Endothelial cell of umbilical vein (primary cell): ENCODE data around the gene EHD3. TPM values are rescaled to one million over a fixed set of nuclear protein-coding genes. Genes with fewer than 3 reads are reported as not detected.

Experiments
- BruUV-seq: library from RNA; stranded (reverse); fragments of 400-500 nt; replicated peaks from 2 replicates; lab custom pipeline; 2021; lab: Mats Ljungman, UMichigan
- CTCF ChIA-PET: fragments of 300-600, 350-600 bp; sonication (Branson Sonifier 250); formaldehyde crosslinking; loops from one replicate; lab custom pipeline; 2021; ENCODE audit warnings: antibody characterized with exemption, inconsistent platforms; lab: Charles Lee
- POLR2A ChIA-PET: fragments of 300-600, 350-600 bp; sonication (Branson Sonifier 250); formaldehyde crosslinking; loops from one replicate; lab custom pipeline; 2021; ENCODE audit warnings: antibody characterized with exemption, inconsistent platforms; lab: Charles Lee
- DNase-seq: peaks from one replicate; pipeline ENCODE4 v3.0.0-alpha.2; 2011; ENCODE audit warnings: low read depth, low spot score
- FAIRE-seq: peaks from 2 replicates; lab custom pipeline; 2011; peaks lifted over from hg19 to GRCh38; lab: Jason Lieb, UNC
- H2AFZ ChIP-seq: 2 replicates; pipeline ENCODE4 v1.6.0; 2012; ENCODE audit warnings: low read depth, low read length, control low read depth, inconsistent platforms
- H3K27ac ChIP-seq: 2 replicates; pipeline ENCODE4 v1.5.1; 2011; ENCODE audit warnings: low read depth, mild to moderate bottlenecking, control low read depth, low read length, moderate library complexity; ENCODE audit not compliant: insufficient read depth
- H3K27me3 ChIP-seq, 2 experiments: 2 replicates each; pipeline versions ENCODE4 v1.6.0 to v1.6.1; 2011; ENCODE audit warnings: low read length in 2 of 2, mixed read lengths in 1 of 2; ENCODE audit not compliant: control insufficient read depth in 2 of 2, insufficient read depth in 2 of 2
- H3K36me3 ChIP-seq, 2 experiments: 2 replicates in 1 of 2; 3 replicates in 1 of 2; pipeline ENCODE4 v1.5.1; 2011; ENCODE audit warnings: low read length in 2 of 2, mild to moderate bottlenecking in 1 of 2, moderate library complexity in 1 of 2; ENCODE audit not compliant: control insufficient read depth in 2 of 2, insufficient read depth in 2 of 2; ENCODE audit errors: extremely low read depth in 1 of 2
- H3K4me1 ChIP-seq: 3 replicates; pipeline ENCODE4 v1.5.1; 2011; ENCODE audit warnings: mild to moderate bottlenecking, low read length; ENCODE audit not compliant: control insufficient read depth, insufficient read depth; ENCODE audit errors: extremely low read depth
- H3K4me2 ChIP-seq: 2 replicates; pipeline ENCODE4 v1.6.1; 2011; ENCODE audit warnings: low read length, control low read depth, mixed read lengths; ENCODE audit not compliant: insufficient read depth
- H3K4me3 ChIP-seq, 3 experiments: fragments of 200-600 bp in 1 of 3; sonication (generic), shearing (Covaris generic) in 1 of 3; replicated peaks in 1 of 3; 2 replicates each; pipeline ENCODE4 v1.5.1; 2011 to 2016; ENCODE audit warnings: control low read depth in 3 of 3, low read length in 3 of 3, mild to moderate bottlenecking in 2 of 3, inconsistent platforms in 1 of 3, low read depth in 1 of 3, moderate library complexity in 1 of 3; ENCODE audit not compliant: insufficient read depth in 1 of 3
- H3K79me2 ChIP-seq: 2 replicates; pipeline ENCODE4 v1.6.0; 2012; ENCODE audit warnings: low read length, inconsistent platforms; ENCODE audit not compliant: control insufficient read depth, insufficient read depth
- H3K9ac ChIP-seq: replicated peaks from 2 replicates; pipeline ENCODE3; 2011; ENCODE audit warnings: low read length, control low read depth; ENCODE audit not compliant: insufficient read depth; ENCODE audit errors: extremely low read depth
- H3K9me1 ChIP-seq: replicated peaks from 3 replicates; pipeline ENCODE4 v1.6.0; 2011; ENCODE audit warnings: mild to moderate bottlenecking, low read length; ENCODE audit not compliant: control insufficient read depth, insufficient read depth; ENCODE audit errors: extremely low read depth
- H3K9me3 ChIP-seq: replicated peaks from 2 replicates; pipeline ENCODE4 v1.5.1; 2012; ENCODE audit warnings: low read length, inconsistent platforms; ENCODE audit not compliant: control insufficient read depth, insufficient read depth
- H4K20me1 ChIP-seq: replicated peaks from 2 replicates; pipeline ENCODE3; 2011; ENCODE audit warnings: mild to moderate bottlenecking, low read length; ENCODE audit not compliant: control insufficient read depth, insufficient read depth; ENCODE audit errors: extremely low read depth
- EZH2 ChIP-seq: IDR thresholded peaks from 2 replicates; pipeline ENCODE4 v1.6.1; 2012; ENCODE audit warnings: borderline replicate concordance, low read depth, mild to moderate bottlenecking, moderate library complexity, low read length, inconsistent platforms; ENCODE audit not compliant: severe bottlenecking
- FOS ChIP-seq: IDR thresholded peaks from 2 replicates; pipeline ENCODE4 v1.6.1; 2011; ENCODE audit warnings: mild to moderate bottlenecking, low read length, moderate library complexity, borderline replicate concordance; ENCODE audit not compliant: insufficient read depth
- GATA2 ChIP-seq: IDR thresholded peaks from 2 replicates; pipeline ENCODE4 v1.7.0; 2011; ENCODE audit warnings: low read depth, mild to moderate bottlenecking, moderate library complexity, mixed read lengths, low read length; ENCODE audit not compliant: insufficient read length, insufficient read depth
- JUN ChIP-seq: IDR thresholded peaks from 2 replicates; pipeline ENCODE4 v1.6.1; 2011; ENCODE audit warnings: borderline replicate concordance, low read depth; ENCODE audit not compliant: insufficient read length, insufficient read depth
- MYC ChIP-seq: IDR thresholded peaks from one replicate; pipeline ENCODE4 v1.6.1; 2011; ENCODE audit warnings: mild to moderate bottlenecking, low read depth, low read length
- POLR2A ChIP-seq: IDR thresholded peaks from 2 replicates; pipeline ENCODE4 v1.6.1; 2012; ENCODE audit warnings: low read depth, mild to moderate bottlenecking, control low read depth, low read length
- POLR2AphosphoS5 ChIP-seq: IDR thresholded peaks from 2 replicates; pipeline ENCODE4 v1.6.1; 2012; ENCODE audit warnings: low read depth, mild to moderate bottlenecking, control low read depth, low read length, moderate library complexity; ENCODE audit not compliant: insufficient read depth
- dilution Hi-C: fragments of 300-500 bp; cut with MboI; formaldehyde crosslinking; loops from one replicate; pipeline ENCODE4 v1.15.0; 2019; ENCODE audit warnings: low sequenced_read_pairs; ENCODE audit not compliant: extremely low pct_ligation_motif_present
- intact Hi-C: fragments of 100-400 bp; cut with micrococcal nuclease; formaldehyde crosslinking; loops from one replicate; pipeline ENCODE4 v1.10.0; 2022
- polyA plus RNA-seq, 4 experiments: library from polyadenylated mRNA; depleted of rRNA in 3 of 4; stranded (reverse) in 3 of 4; unstranded in 1 of 4; fragments of >200 nt; gene quantifications; 2 replicates each; pipeline versions ENCODE4 v1.2.1 to v1.2.3, GENCODE V29; 2011 to 2012; ENCODE audit warnings: missing spikeins in 1 of 4
- total RNA-seq: library from RNA; stranded (reverse); gene quantifications from 2 replicates; pipeline ENCODE4 v1.2.3, GENCODE V29; 2021
- TF ChIP-seq, protein P1 (sequence below): IDR thresholded peaks from 2 replicates; pipeline ENCODE4 v1.6.1; 2011; ENCODE audit not compliant: insufficient read depth, insufficient read length
- TF ChIP-seq, protein P2 (sequence below), 2 donors: IDR thresholded peaks; 1 replicate in 1 of 2; 2 replicates in 1 of 2; pipeline ENCODE4 v1.5.1; 2011; ENCODE audit warnings: low read length in 2 of 2, mild to moderate bottlenecking in 2 of 2, moderate library complexity in 2 of 2, control low read depth in 1 of 2, inconsistent platforms in 1 of 2, low read depth in 1 of 2; ENCODE audit not compliant: insufficient read depth in 1 of 2; ENCODE audit errors: extremely low read depth in 1 of 2

Gene EHD3
- total and polyA plus RNA-seq, 2 donors (not counting 3 experiments of a cell fraction or from before 2014, with no cell fraction given), result 6.5 to 12.1 TPM

DNA sequence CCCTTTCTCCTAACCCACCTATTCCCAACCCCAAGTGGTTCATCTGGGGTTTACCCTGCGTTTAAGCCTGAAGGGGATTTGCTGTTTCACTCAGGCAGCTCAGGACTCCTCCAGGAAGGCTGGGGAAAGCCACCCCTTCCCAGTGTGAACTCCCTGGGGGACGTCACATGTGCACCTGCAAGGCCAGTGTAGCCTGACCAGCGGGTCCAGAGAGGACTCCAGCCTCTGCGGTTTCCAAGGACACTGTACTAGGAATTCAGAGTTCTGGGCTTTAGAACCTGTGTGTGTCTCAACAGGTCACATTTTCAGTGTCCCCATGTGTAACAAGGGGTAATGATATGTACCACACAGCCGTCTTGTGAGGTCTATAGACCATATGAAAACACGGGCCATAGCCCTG, 17.9 kb downstream of the EHD3 start:
- H3K9me3 ChIP-seq, result no peaks in the 10 kb centered on the region
- POLR2A ChIA-PET, result no interaction called here
- H4K20me1 ChIP-seq, result no peaks in the 10 kb centered on the region
- H2AFZ ChIP-seq, result no peak overlapping the region
- BruUV-seq, result no TSS peak
- TF ChIP-seq POLR2AphosphoS5, result no peak
- TF ChIP-seq FOS, result no peak
- TF ChIP-seq GATA2, result no peak
- no peak for TF ChIP-seq MYC
- TF ChIP-seq, protein P1, sequence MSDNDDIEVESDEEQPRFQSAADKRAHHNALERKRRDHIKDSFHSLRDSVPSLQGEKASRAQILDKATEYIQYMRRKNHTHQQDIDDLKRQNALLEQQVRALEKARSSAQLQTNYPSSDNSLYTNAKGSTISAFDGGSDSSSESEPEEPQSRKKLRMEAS, result no peak
- no peak for TF ChIP-seq POLR2A
- TF ChIP-seq EZH2, result no peak
- no peak for TF ChIP-seq JUN
- TF ChIP-seq, protein P2, sequence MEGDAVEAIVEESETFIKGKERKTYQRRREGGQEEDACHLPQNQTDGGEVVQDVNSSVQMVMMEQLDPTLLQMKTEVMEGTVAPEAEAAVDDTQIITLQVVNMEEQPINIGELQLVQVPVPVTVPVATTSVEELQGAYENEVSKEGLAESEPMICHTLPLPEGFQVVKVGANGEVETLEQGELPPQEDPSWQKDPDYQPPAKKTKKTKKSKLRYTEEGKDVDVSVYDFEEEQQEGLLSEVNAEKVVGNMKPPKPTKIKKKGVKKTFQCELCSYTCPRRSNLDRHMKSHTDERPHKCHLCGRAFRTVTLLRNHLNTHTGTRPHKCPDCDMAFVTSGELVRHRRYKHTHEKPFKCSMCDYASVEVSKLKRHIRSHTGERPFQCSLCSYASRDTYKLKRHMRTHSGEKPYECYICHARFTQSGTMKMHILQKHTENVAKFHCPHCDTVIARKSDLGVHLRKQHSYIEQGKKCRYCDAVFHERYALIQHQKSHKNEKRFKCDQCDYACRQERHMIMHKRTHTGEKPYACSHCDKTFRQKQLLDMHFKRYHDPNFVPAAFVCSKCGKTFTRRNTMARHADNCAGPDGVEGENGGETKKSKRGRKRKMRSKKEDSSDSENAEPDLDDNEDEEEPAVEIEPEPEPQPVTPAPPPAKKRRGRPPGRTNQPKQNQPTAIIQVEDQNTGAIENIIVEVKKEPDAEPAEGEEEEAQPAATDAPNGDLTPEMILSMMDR (IDR thresholded peaks at IDR 0.05; ENCODE audit: extremely low read depth in 1 of 2, insufficient read depth in 1 of 2, low read depth in 1 of 2, low read length in 2 of 2), result no peak
- CTCF ChIA-PET, result interaction anchor here (1.4 kb wide), 1 partner anchor 9 kb away, joined by 3 read pairs; no protein-coding TSS in a partner anchor
- DNase-seq (no peak), FAIRE-seq (no peak)
- H3K27ac ChIP-seq, result no peak overlapping the region
- H3K4me1 ChIP-seq, result no peaks in the 10 kb centered on the region
- H3K9me1 ChIP-seq, result no peaks in the 10 kb centered on the region
- dilution Hi-C loops (no loop called here), intact Hi-C loops (no loop called here)
- no peak overlapping the region for H3K9ac ChIP-seq
- no peak overlapping the region for H3K4me3 ChIP-seq
- no peak overlapping the region for H3K4me2 ChIP-seq
- H3K36me3 ChIP-seq, result no peaks in the 10 kb centered on the region
- H3K79me2 ChIP-seq, result no peaks in the 10 kb centered on the region
- H3K27me3 ChIP-seq, result no peaks in the 10 kb centered on the region
